B cell (primary cell): ENCODE results near the gene THRA. TPM values are rescaled to one million over a fixed set of nuclear protein-coding genes. Genes with fewer than 3 reads are reported as not detected.

Experiments
- ATAC-seq: fragments of 200-7000 bp; cut with Tn5 transposase; one replicate; pipeline ENCODE4 v1.10.0; 2021; ENCODE audit warnings: low read depth, mild to moderate bottlenecking, moderate number of reproducible peaks, moderate library complexity
- CTCF ChIA-PET: fragments of 350-600 bp; sonication (Branson Sonifier 250); formaldehyde crosslinking; loops from one replicate; lab custom pipeline; 2021; ENCODE audit warnings: antibody characterized with exemption, inconsistent platforms; lab: Charles Lee
- POLR2A ChIA-PET: fragments of 350-600 bp; sonication (Branson Sonifier 250); formaldehyde crosslinking; loops from one replicate; lab custom pipeline; 2021; ENCODE audit warnings: antibody characterized with exemption; lab: Charles Lee
- DNase-seq: peaks from one replicate; pipeline ENCODE4 v3.0.0; 2013
- H2AFZ ChIP-seq: 2 replicates; pipeline ENCODE4 v1.6.1; 2012; ENCODE audit warnings: mild to moderate bottlenecking, low read depth, low read length; ENCODE audit not compliant: insufficient read depth, poor library complexity, severe bottlenecking
- H3K27ac ChIP-seq, 2 donors: 1 replicate in 1 of 2; 2 replicates in 1 of 2; pipeline ENCODE4 v1.5.1; 2012 to 2013; ENCODE audit warnings: low read length in 2 of 2, mild to moderate bottlenecking in 2 of 2, moderate library complexity in 1 of 2
- H3K27me3 ChIP-seq, 4 experiments: fragments of 200-600 bp in 1 of 4; sonication (generic) in 1 of 4; replicated peaks in 1 of 4; 1 replicate in 2 of 4; 2 replicates in 2 of 4; pipeline versions ENCODE4 v1.6.1 to v1.7.0; 2013 to 2016; ENCODE audit warnings: low read length in 3 of 4, mild to moderate bottlenecking in 2 of 4, mixed read lengths in 1 of 4, moderate library complexity in 1 of 4; ENCODE audit not compliant: insufficient read depth in 4 of 4, control insufficient read depth in 3 of 4; ENCODE audit errors: control extremely low read depth in 1 of 4
- H3K36me3 ChIP-seq, 2 experiments: replicated peaks in 1 of 2; 1 replicate in 1 of 2; 2 replicates in 1 of 2; pipeline versions ENCODE4 v1.6.1 to v1.7.1; 2013; ENCODE audit warnings: low read length in 1 of 2; ENCODE audit not compliant: insufficient read depth in 2 of 2, control insufficient read depth in 1 of 2; ENCODE audit errors: control extremely low read depth in 1 of 2, extremely low read depth in 1 of 2
- H3K4me1 ChIP-seq, 2 donors: fragments of 200-600 bp in 1 of 2; sonication (generic) in 1 of 2; 1 replicate in 1 of 2; 2 replicates in 1 of 2; pipeline versions ENCODE4 v1.5.1 to v1.6.1; 2013 to 2017; ENCODE audit warnings: low read length in 2 of 2; ENCODE audit not compliant: control insufficient read depth in 2 of 2, insufficient read depth in 2 of 2
- H3K4me2 ChIP-seq: replicated peaks from 2 replicates; pipeline ENCODE3; 2012; ENCODE audit warnings: mild to moderate bottlenecking, low read depth, low read length; ENCODE audit not compliant: poor library complexity, severe bottlenecking
- H3K4me3 ChIP-seq, 5 experiments: fragments of 200-600 bp in 1 of 5; sonication (generic) in 1 of 5; 1 replicate in 3 of 5; 2 replicates in 2 of 5; pipeline versions ENCODE4 v1.5.1 to v1.7.0; 2011 to 2016; ENCODE audit warnings: low read length in 4 of 5, mild to moderate bottlenecking in 4 of 5, low read depth in 2 of 5, control low read depth in 1 of 5, moderate library complexity in 1 of 5; ENCODE audit not compliant: insufficient read depth in 1 of 5; ENCODE audit errors: control extremely low read depth in 1 of 5, extremely low read depth in 1 of 5
- H3K79me2 ChIP-seq: fragments of 200-600 bp; sonication (generic); one replicate; pipeline ENCODE4 v1.6.0; 2016; ENCODE audit warnings: low read length; ENCODE audit not compliant: control insufficient read depth, insufficient read depth
- H3K9ac ChIP-seq: fragments of 200-600 bp; sonication (generic); 2 replicates; pipeline ENCODE4 v1.6.1; 2017; ENCODE audit warnings: mild to moderate bottlenecking, low read length, moderate library complexity
- H3K9me3 ChIP-seq, 3 donors: one replicate each; pipeline versions ENCODE4 v1.6.1 to v1.7.1; 2013; ENCODE audit warnings: low read length in 2 of 3; ENCODE audit not compliant: control insufficient read depth in 2 of 3, insufficient read depth in 1 of 3; ENCODE audit errors: control extremely low read depth in 1 of 3
- H4K20me1 ChIP-seq: 2 replicates; pipeline ENCODE4 v1.6.0; 2012; ENCODE audit warnings: mild to moderate bottlenecking, low read length; ENCODE audit not compliant: insufficient read depth, control insufficient read depth, poor library complexity, severe bottlenecking
- H3K27ac Mint-ChIP-seq: one replicate; pipeline ENCODE4 v1.8.0; 2021; ENCODE audit warnings: mixed read lengths
- H3K27me3 Mint-ChIP-seq: one replicate; pipeline ENCODE4 v1.8.0; 2021; ENCODE audit warnings: mixed read lengths
- H3K4me1 Mint-ChIP-seq: one replicate; pipeline ENCODE4 v1.8.0; 2021; ENCODE audit warnings: mixed read lengths
- H3K4me3 Mint-ChIP-seq: one replicate; pipeline ENCODE4 v1.8.0; 2021; ENCODE audit warnings: mixed read lengths
- H3K9me3 Mint-ChIP-seq: one replicate; pipeline ENCODE4 v1.8.0; 2022; ENCODE audit warnings: mixed read lengths; ENCODE audit not compliant: insufficient read depth
- CTCF ChIP-seq: fragments of 200-600 bp; IDR thresholded peaks from one replicate; pipeline ENCODE4 v1.8.0; 2022; ENCODE audit warnings: antibody characterized with exemption, mild to moderate bottlenecking
- EZH2 ChIP-seq: IDR thresholded peaks from 2 replicates; pipeline ENCODE4 v1.6.1; 2012; ENCODE audit warnings: borderline replicate concordance, low read depth, mild to moderate bottlenecking, moderate library complexity, low read length; ENCODE audit not compliant: insufficient read depth, poor library complexity, severe bottlenecking
- WGBS: methylation state at CpG from one replicate; pipeline ENCODE4 v1.1.5; 2013; ENCODE audit warnings: missing lambda C conversion rate; ENCODE audit not compliant: insufficient coverage; 5-methylcytosine and 5-hydroxymethylcytosine counted together
- intact Hi-C: fragments of 100-400 bp; cut with micrococcal nuclease; formaldehyde crosslinking; loops from one replicate; pipeline ENCODE4 v1.10.0; 2022
- polyA plus RNA-seq: library from polyadenylated mRNA; depleted of rRNA; stranded (reverse); fragments of >200 nt; gene quantifications from 2 replicates; pipeline ENCODE4 v1.2.3, GENCODE V29; 2012
- total RNA-seq, 2 donors: library from RNA; stranded (reverse); fragments of 120-200 nt in 1 of 2; gene quantifications; 1 replicate in 1 of 2; 2 replicates in 1 of 2; pipeline versions ENCODE4 v1.2.3 to v1.2.4, GENCODE V29; 2013 to 2022

THRA gene
- total and polyA plus RNA-seq, 2 donors (not counting 1 experiment from before 2014, with no cell fraction given): 8.0 to 17.1 TPM

DNA sequence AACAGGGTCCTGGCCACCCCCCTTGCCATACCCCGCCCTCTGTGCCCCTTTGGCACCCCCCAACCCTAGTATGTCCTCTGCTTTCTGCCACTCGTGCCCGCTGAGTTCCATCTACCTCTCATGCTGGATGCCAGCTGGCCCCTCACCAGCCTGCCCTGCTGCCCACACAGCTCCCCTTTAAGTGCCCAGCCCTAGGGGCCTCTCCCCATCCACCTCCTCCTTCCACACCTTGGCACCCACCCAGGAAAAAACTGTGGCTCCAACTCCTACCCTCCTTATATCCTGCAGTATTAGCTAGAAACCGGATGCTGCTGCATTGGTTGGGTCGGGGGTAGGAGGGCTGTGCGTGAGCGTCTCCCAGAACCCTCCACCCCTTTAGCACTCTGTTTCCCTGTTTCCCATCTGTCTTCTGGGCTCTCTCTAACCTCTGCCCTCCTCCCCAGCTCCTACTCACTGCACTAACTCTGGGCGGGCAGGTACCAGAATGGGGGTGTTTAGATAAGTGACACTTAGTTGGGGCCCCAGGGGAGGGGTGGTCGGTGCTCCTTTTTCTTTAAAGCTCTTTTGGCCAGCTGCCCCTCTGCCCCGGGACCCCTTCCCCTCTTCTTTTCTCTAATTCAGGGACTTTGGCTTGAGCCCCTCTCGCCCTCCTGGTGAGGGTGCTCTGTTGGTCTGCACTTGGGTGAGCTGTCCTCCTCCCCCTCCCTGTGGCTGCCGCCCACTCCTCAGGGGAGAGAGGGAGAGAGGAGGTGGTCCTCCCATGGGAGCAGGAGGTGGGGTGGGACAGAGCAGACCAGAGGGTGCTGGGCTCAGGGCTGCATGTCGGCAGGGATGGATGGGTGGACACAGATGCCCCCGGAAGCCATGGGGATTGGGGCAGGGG is 27.7 kb downstream of the THRA start:
- Histone ChIP-seq H3K79me2 (peaks cover 3% of the 10 kb centered on the region), H4K20me1 (no peaks in the 10 kb centered on the region), H3K4me1 (peaks cover 7 to 14% of the 10 kb centered on the region in 2 donors), H3K9me3 (no peaks in the 10 kb centered on the region), H3K27me3 (no peaks in the 10 kb centered on the region), H3K4me2 (no peak overlapping the region), H3K36me3 (peaks cover 2 to 54% of the 10 kb centered on the region in 2 experiments), H3K27ac (no peak overlapping the region), H3K4me3 (no peak overlapping the region), H2AFZ (no peak overlapping the region), H3K9ac (no peak overlapping the region)
- Mint-ChIP-seq H3K9me3 (no peaks in the 10 kb centered on the region), H3K27ac (no peak overlapping the region), H3K4me3 (no peak overlapping the region), H3K4me1 (peaks cover 18% of the 10 kb centered on the region), H3K27me3 (no peaks in the 10 kb centered on the region)
- TF ChIP-seq CTCF: no peak
- TF ChIP-seq EZH2: no peak
- CTCF ChIA-PET: interaction anchor here (0.9 to 3.9 kb wide), 8 partner anchors 9 to 78 kb away, joined by 3 to 29 read pairs (median 4); no protein-coding TSS in a partner anchor
- POLR2A ChIA-PET: interaction anchor here (0.6 to 1.4 kb wide), 4 partner anchors 16 to 655 kb away, joined by 3 to 5 read pairs (median 3); partner anchors contain the start of gene MED24
- ATAC-seq (no peak), DNase-seq (no peak)
- intact Hi-C loops: no loop called here
- WGBS: 94% methylated on average over 4 of the region's 14 CpGs
